Measurements from ENCODE around the gene FAM204A. TPM values are rescaled to one million over a fixed set of nuclear protein-coding genes. Genes with fewer than 3 reads are reported as not detected.

Gene FAM204A
- total and polyA plus RNA-seq, 8 donors: 26.3 to 60.8 (median 35.0) TPM

DNA sequence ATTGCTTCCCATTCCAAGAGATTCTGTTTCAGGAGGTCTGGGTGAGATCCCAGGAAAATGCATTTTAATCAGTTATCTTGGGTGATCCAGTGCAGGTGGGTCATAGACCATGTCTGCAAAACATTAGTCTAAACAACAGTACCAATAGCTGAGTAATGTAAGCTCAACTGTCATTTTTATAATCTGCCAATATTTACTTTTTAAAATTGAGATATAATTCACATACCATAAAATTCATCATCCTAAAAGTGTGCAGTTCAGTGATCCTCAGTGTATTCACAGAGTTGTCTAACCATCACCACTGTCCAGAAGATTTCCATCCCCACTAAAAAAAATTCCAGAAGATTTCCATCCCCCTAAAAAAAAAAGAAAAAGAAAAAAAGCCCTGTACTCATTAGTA, 51.0 kb downstream of the FAM204A start:
- no peaks in the 10 kb centered on the region for H3K36me3 ChIP-seq

DNA sequence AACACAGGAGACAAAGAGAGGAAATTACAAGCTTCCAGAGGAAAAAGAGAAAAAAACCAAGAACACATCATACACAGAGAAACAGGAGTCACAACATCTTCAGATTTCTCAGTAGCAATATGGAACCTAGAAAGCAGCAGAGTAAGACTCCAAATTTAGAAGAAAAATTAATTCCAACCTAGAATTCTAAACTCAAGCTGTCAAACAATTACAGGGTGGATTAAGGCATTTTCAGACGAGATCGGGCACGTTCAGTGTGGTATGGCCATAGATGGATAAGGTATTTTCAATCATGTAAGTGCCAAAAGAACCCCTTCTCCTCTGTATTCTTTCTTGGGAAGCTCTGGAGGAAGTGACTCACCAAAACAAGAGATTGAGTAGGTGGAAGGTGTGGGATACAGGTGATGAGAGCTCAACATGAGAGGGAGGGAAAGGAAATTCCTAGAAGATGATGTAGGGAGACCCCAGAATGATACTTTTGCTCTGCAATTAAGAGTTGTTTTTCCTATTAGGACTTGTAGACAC, 51.6 kb downstream of the FAM204A start:
- TF ChIP-seq POLR2A (IDR thresholded peaks at IDR 0.05) (no peak), POLR2AphosphoS5 (IDR thresholded peaks at IDR 0.05) (no peak), EP300 (IDR thresholded peaks at IDR 0.05) (no peak)
- TF ChIP-seq, protein P1, sequence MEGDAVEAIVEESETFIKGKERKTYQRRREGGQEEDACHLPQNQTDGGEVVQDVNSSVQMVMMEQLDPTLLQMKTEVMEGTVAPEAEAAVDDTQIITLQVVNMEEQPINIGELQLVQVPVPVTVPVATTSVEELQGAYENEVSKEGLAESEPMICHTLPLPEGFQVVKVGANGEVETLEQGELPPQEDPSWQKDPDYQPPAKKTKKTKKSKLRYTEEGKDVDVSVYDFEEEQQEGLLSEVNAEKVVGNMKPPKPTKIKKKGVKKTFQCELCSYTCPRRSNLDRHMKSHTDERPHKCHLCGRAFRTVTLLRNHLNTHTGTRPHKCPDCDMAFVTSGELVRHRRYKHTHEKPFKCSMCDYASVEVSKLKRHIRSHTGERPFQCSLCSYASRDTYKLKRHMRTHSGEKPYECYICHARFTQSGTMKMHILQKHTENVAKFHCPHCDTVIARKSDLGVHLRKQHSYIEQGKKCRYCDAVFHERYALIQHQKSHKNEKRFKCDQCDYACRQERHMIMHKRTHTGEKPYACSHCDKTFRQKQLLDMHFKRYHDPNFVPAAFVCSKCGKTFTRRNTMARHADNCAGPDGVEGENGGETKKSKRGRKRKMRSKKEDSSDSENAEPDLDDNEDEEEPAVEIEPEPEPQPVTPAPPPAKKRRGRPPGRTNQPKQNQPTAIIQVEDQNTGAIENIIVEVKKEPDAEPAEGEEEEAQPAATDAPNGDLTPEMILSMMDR (IDR thresholded peaks at IDR 0.05): no peak
- WGBS, 5 donors: 82 to 93% (median 88%) methylated on average over 3 of the region's 3 CpGs
- intact Hi-C loops (cut with DNase I; ENCODE audit: low total_unique reads): no loop called here

More for the DNA sequence above, 51.0 kb downstream of the FAM204A start:
- intact Hi-C loops (cut with DNase I; ENCODE audit: low total_unique reads): no loop called here
- Histone ChIP-seq H3K27ac (no peak overlapping the region), H3K9me3 (no peaks in the 10 kb centered on the region), H3K4me3 (no peak overlapping the region), H3K4me1 (no peaks in the 10 kb centered on the region), H3K27me3 (peaks cover 0 to 11% (median 0%) of the 10 kb centered on the region in 3 donors)
- no peak for TF ChIP-seq EP300 (IDR thresholded peaks at IDR 0.05)
- TF ChIP-seq POLR2AphosphoS5 (IDR thresholded peaks at IDR 0.05): no peak
- TF ChIP-seq, protein P1 (IDR thresholded peaks at IDR 0.05): no peak
- no peak for TF ChIP-seq POLR2A (IDR thresholded peaks at IDR 0.05)
- no peak for DNase-seq

DNA sequence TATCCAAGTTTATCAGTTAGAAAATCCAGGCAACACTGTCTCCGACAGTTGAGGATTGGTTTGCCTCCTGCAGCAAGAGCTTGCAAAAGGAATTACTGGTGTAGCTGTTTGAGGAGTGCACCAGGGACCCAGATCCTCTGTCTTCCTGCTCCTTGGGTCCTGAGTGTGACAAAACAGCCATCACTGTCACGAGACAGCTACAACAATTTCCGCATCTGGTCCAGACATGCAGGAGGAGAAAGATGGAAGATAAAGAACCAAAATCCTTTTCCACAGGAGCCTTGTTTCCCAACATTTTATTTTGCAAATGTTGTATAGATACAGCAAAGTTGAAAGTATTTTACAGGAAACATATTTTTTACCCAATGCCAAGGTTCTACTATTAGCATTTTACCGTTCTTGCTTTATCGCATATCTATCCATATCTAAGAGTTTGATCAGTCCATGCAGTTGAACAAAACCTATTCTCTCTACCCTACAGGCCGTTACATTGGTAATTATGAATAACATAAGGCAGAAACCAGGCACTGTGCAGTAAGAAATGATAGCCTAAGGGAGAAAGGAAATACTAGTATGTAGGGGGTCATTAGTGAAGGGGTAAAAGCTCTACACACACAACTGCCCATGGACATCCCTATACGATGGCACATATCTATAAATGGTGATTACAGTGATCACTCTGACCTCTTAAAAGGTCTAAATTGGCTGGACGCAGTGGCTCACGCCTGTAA, 54.9 kb downstream of the FAM204A start:
- no peaks in the 10 kb centered on the region for H3K36me3 ChIP-seq
- intact Hi-C loops (cut with DNase I; ENCODE audit: low total_unique reads): no loop called here
- no peak overlapping the region for H3K27ac ChIP-seq
- no peaks in the 10 kb centered on the region for H3K9me3 ChIP-seq
- WGBS, 5 donors: 81 to 86% (median 84%) methylated on average over 9 of the region's 9 CpGs
- DNase-seq: no peak
- no peaks in the 10 kb centered on the region for H3K4me1 ChIP-seq
- TF ChIP-seq POLR2AphosphoS5 (IDR thresholded peaks at IDR 0.05) (no peak), POLR2A (IDR thresholded peaks at IDR 0.05) (no peak), EP300 (IDR thresholded peaks at IDR 0.05) (no peak)
- TF ChIP-seq, protein P1 (IDR thresholded peaks at IDR 0.05): no peak
- H3K4me3 ChIP-seq: no peak overlapping the region
- peaks cover 0 to 20% (median 0%) of the 10 kb centered on the region in 3 donors for H3K27me3 ChIP-seq

More for the DNA sequence above, 51.6 kb downstream of the FAM204A start:
- Histone ChIP-seq H3K4me1 (no peaks in the 10 kb centered on the region), H3K9me3 (no peaks in the 10 kb centered on the region), H3K4me3 (no peak overlapping the region), H3K27ac (no peak overlapping the region), H3K27me3 (peaks cover 0 to 17% (median 0%) of the 10 kb centered on the region in 3 donors), H3K36me3 (no peaks in the 10 kb centered on the region)
- no peak for DNase-seq

DNA sequence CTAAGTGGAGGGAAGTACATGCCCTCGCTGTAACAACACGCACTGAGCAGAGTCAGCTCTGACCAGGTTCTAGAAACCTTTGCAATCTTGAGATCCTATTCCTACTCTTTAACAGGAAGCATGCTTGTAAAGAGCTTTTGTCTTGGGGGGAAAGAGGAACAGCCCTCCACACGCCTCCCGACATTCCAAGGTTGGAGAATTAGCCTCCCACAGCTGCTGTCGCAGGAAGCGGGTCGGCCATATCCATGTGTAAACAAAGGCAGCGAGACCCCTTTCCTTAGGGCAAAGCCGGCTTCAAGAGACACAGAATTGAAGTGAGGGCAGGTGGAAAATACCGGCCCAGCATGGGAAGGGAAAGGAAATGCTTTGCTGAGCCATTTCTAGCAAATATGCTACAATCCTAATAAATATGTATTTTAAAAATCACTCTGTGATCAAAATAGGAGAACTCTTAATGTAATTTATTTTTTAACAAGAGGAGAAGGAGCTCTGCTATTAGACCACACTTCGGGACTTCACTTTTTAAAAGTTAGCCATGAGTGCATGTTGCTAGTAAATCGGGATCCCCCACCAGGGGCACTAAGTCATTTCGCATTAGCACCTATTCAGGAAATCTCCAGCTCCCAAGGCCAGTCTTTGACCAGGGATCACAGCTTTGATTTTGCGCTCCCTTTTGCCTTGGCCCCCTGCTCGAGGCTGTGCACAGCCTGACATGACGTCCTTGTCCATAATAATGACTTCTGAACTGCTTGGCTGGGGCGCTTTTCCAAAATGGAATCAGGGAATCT, 55.9 kb downstream of the FAM204A start:
- Histone ChIP-seq H3K9me3 (no peaks in the 10 kb centered on the region), H3K36me3 (no peaks in the 10 kb centered on the region), H3K27ac (no peak overlapping the region), H3K4me3 (no peak overlapping the region), H3K4me1 (no peaks in the 10 kb centered on the region), H3K27me3 (peaks cover 0 to 20% (median 0%) of the 10 kb centered on the region in 3 donors)
- TF ChIP-seq, protein P1 (IDR thresholded peaks at IDR 0.05): no peak
- TF ChIP-seq POLR2A (IDR thresholded peaks at IDR 0.05): no peak
- TF ChIP-seq EP300 (IDR thresholded peaks at IDR 0.05): no peak
- no peak for TF ChIP-seq POLR2AphosphoS5 (IDR thresholded peaks at IDR 0.05)
- no peak for DNase-seq
- intact Hi-C loops (cut with DNase I; ENCODE audit: low total_unique reads): no loop called here
- 54 to 62% (median 55%) methylated on average over 17 of the region's 17 CpGs for WGBS, 5 donors
